Measurements from ENCODE around the gene ERMN.

Gene ERMN

DNA sequence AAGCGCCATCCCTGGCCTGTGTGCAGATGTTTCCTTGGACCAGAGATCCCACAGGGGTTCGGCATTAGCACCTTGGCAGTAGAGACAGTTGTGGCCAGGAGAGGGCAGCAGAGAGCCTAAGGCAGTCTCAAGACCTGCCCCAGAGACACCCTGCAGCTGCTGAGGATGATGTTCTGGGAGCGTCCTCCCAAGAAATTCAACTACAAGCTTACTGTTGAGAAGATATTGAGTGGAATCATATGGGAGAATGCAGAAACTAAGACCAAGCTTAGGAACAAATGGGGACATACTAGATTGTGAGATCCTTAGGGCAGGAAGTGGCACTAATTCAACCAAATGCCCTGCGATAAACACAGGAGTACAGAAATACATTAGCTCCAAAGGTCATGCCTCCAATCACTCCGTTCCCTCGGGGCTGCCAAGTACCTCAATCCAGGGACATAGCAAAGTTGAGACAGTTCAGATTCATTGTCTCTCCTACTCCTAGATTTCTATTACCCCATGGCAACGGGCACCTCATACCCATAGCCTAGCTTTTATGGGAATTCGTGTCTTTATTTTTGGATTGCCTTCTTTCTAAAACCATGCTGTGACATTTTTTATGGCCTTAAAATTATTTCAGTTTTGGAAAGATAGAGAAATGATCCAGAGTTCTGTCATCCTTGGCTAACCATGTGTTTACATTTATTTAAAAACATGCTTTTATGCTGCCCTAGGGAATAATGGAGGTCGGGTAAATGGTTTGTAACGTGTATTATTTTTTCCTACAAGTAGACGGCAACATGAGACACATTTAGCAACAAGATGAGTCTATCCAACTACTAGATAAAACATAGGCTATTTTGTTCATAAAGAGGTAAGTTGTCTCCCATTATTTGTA is 2.2 kb upstream of the ERMN start:
- peak; percentile 62 for DNase-seq

DNA sequence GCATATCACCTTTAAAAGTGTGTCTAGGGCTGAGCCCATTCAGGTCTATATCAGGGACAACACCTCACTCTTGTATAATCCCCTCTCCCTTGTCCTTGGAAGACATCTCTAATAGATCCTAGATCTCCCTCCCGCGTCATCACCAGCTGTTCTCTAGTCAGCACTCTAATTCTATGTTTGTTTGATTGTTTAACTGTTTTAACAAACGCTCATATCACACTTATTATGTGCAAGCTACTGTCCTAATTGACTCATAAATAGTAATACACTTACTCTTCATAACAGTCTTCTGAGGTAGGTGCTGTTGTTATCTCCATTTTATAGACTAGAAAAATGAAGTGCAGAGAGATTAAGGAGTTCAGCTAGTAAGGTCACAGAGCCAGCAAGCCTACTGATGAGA is 1.6 kb upstream of the ERMN start:
- no peak for DNase-seq

GRCh38 chr2:157326698-157327097 is 1.1 kb upstream of the ERMN start:
- DNase-seq, result no peak

- DNase-seq, result no peak
These were observed 1.2 kb downstream of the ERMN start for GRCh38 chr2:157324331-157324843.

DNA sequence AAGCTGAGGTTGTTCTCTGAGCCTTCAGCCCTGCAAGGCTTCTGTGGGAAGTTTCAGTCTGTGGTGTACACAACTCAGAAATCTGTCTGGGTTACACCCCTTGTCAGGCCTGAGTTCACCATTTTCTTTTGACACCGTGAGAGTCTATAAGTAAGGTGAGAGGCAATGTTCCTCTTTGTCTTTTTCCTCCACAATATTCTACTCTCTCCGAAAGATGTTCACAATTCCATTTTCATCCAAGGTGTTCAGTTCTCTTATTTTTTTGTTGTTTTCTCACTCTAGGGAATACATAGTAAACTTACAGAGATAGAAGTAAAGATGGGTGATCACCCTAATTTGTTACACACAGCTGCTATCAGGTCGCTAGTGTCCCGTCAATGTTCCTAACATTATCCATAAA is 3.2 kb downstream of the ERMN start:
- DNase-seq, result no peak

DNA sequence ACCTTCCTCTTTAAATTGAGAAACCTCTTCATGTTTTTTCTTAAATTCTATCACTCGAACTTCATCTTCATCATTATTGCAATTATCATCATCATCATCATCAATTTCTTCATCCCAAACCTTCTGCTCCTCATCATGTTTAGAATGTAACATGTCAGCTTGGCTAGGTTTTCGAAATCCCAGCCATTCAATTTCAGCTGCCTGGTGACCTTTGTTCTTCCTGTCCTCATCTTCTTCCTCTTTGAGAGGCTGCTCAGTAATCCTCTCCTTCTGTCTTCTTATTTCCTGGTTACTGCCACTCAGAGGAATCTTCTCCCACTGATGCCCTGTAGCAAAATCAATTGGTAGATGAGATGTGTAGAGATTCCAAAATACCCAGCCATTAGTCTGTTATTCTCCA is 4.2 kb downstream of the ERMN start:
- no peak for DNase-seq

DNA sequence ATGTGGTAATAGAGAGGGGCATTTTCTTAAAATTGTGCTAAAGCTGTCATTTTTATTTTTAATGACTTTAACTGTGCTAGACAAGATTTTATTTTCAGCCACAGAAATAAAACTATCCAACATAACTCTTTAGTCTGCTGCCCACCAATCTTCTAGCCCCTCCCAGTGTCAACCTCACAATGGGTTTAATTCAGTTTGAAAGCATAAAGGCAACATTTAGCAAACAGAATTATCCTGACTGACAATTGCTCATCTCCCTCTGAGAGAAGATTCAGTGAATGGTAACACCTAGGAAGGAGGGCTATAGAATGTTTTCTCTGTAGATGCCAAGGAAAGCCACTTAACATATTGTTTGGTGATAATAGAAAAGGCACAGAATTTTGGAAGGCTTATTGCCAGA is 5.2 kb downstream of the ERMN start:
- no peak for DNase-seq

DNA sequence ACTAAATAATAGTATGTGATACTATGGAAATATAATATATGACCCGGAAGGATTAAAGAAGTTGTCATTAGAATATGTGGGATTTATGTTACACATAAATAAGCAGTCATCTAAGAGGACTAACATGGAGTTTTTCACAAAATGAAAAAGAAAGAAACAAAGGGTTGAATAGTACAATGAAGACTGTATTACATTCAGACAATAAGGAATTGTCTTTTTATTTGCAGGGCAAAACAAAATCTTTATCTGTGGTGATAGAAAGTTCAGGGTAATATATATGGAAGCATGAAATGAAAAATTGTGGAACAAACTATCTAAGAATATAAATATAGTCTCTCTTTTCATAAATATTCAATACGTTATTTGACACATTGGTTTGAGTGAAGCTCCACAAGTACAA is 5.8 kb downstream of the ERMN start:
- no peak for DNase-seq

- no peak for DNase-seq
These were observed 6.7 kb downstream of the ERMN start for GRCh38 chr2:157318884-157319283.

DNA sequence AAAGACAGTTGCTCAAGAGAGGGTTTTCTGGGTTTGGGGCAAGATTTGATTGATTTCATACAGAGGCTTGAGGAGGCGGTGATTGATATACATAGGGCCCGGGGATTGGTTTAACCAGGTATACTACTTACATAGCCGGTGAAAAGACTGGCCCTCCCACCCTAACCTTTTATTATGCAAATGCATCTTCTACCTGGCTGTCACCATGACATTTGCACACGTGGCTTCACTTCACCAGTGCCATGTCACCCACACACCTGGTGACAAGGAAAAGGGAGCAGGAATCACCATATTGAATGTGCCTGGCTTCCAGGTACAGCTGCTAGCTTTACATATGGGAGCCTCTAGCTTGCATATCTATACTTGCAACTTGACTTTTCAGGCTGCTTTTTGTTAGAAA is 9.7 kb downstream of the ERMN start:
- no peak for DNase-seq

DNA sequence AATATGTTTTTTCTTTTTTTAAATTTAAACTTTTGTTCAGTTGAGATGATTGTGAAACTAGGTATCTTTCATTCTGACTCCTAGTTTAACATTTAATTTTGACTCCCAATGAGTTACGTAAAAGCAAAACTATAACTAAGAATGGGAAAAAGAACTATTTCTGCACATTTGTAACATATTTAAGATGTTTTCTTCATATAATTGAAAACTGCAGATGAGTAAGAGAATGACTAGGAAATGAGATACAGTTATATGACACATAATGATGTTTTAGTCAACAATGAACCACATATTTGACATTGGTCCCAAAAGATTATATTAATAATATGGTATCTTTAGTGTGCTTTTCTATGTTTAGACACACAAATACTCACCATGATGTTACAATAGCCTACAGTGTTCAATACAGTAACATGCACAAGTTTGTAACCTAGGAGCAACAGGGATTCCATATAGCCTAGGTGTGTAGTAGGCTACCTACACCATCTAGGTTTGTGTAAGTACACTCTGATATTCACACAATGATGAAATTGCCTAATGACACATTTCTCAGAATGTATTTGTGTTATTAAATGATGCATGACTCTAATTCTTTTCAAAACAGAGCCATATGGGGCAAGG is 12.6 kb downstream of the ERMN start:
- DNase-seq, result no peak

GRCh38 chr2:157311706-157312105 is 13.9 kb downstream of the ERMN start:
- DNase-seq, result no peak

- no peak for DNase-seq
These were observed 15.7 kb downstream of the ERMN start for GRCh38 chr2:157309878-157310277.

DNA sequence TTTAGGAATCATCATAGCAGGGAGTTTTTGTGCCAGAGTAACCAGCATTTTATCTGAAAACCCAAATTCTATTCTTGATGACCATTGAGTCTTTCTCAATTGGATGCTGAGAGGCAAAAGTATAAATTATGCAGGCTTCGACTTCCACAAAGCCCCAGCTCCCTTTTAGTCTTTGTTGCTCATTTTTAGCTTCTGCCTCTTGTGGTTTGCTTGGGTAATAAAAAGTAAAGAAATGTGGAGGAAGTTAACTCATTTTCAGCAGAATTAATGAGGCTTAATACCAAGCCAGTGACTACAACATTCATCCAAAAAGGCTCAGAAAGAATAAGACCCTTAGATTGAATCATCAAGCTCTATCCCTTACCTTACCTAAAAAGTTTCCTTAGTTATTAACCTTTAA is 18.6 kb downstream of the ERMN start:
- no peak for DNase-seq

DNA sequence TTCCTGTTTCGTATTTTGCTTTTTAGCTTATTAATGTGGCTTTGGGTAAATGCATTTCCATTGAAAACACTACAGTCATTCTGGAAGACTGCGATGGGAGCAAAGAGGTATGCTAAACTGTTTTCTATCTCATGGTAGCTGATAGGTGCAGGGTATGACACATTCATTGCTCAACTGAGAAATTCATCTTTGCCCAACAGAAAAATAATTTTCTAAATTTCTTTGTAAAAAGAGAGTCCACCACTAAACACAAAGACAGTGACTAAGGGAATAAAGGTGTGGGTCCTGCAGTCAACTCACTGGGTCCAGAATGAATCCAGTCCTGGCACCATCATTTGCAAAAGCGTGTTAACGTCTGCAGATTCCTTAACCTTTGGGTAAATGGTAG is 19.9 kb downstream of the ERMN start:
- DNase-seq, result no peak

DNA sequence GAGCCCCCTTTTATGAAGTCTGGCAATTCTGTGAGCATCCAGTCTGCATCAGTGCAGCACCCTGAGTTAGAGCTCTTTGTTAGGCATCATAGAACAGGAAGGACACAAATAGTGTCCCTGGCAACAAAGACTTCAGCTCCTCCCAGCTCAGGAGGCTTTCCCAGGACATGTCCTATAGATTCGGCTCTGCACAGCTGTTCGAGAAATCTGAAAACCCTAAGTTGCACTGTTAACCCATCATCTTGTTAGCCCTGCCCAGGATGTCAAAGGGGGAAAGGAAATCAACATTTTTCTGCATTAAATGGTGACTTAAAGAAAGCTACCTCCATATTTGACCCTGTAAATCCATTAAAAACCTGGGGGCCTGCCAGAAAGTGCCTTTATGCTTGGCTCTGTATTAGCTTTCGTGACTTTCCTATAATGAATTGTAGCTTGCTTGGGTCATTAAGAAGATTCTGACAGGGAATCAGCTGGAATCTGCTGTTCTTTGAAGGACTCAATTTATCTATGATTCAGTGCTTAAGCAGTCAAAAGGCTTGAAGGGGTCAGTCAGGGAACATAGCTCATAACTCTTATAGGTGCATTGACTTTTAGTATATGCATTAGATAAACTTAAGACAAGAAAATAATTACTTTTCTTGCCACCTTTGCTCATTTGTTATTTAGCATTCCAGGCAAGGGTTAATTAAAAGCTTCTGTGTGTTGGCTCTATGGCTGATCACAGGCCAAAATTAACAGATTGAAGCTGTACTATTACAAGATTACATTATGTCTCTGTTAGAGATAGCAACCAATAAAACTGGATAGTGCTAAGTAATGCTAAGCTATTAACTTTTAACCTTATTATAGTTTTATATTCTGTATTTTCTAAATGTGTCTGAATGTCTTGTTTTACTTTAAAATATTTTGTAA is 20.6 kb downstream of the ERMN start:
- peak; percentile 7 for DNase-seq

- no peak for DNase-seq
These were observed 22.0 kb downstream of the ERMN start for GRCh38 chr2:157303612-157304011.

- peak; percentile 54 for DNase-seq
These were observed 23.0 kb downstream of the ERMN start for GRCh38 chr2:157302492-157303099.

DNA sequence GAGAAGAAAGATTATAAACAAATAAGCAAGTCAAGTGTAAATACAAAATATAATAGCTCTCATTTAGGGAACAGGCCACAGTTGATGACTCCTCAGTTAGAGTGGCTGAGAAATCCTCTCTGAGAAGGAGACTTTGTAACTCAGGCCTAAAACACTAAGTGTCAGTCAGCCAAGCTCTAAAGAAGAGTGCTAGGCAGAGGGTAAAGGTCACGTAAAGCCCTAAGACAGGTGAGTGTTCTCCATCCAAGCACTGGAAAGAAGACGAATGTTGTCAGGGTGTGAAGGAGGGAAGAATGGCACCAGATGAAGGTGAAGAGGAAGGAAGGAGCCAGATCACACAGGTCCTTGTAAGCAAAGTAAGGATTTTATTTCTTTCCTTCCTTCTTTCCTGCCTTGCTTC is 24.3 kb downstream of the ERMN start:
- DNase-seq, result no peak

DNA sequence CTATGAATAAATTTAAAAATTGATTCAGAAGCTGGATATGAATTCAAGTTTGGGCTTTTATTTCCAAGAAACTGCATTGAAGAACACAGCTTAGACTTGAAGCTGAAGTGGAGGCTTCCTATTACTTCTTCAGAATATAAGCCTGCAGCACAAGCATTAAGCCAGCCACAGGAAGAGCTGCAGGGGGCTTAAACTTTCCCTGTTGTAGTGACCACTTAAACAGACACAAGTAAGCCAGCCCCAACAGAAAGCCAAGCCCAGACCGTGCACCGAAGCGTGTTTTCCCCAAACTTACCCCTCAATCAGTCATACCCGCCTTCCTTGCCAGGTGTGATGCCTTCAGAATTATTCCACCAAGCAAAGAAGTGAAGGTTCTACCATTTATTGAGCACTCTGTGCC is 28.7 kb downstream of the ERMN start:
- DNase-seq, result no peak

DNA sequence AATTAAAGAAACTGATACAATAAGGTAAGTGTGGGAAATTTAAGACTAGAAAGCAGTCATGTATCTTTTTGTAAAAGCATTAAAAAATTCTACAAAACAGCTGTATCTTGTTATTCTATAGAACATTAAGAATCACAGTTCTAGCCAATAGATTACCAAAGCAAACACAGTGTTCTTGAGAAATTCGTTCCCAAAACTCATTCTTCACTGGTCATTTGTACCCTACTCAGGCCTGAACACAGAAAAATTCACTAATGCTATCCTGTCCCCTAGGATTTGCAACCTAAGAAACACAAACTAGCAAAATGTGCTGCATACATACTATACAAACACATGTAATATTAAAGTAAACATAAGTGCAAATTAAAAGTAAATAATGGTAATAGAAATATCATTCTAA is 29.1 kb downstream of the ERMN start:
- DNase-seq, result no peak

DNA sequence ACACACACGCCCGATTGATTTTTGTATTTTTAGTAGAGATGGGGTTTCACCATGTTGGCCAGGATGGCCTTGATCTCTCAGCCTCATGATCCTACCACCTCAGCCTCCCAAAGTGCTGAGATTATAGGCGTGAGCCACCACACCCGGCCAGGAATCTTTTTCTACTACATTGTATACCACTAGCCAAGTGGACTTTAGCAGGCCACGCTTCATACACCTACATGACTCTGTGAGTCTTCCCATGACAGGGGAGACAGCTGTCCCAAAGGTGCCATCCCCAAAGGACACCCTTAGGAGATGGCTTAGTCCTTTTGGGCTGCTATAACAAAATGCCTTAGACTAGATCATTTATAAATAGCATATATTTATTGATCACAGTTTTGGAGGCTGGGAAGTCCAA is 32.8 kb downstream of the ERMN start:
- no peak for DNase-seq

DNA sequence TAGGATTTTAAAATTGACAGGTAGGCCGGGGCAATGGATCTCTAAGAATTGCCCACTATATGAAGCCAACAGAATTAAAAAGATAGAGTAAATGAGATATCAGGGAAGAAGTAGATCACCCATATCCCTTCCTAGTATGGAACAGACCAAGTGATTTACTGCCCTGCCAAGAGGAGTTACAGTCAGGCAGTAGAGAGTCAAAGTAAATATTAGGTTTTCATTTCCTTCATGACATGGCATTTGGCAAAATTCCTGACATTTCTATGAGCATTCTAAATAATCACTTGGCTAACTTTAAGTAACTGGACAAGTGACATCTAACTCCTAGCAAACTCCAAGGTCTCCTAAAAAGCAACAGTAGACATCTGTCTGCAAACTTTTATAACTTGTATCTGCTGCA is 34.6 kb downstream of the ERMN start:
- DNase-seq, result no peak

Data from retina (tissue), 1 donor.